Lower leg skin (tissue), 4 donors: ENCODE measurements around the gene UFSP2. TPM values are rescaled to one million over a fixed set of nuclear protein-coding genes. Genes with fewer than 3 reads are reported as not detected.
"Not testable (repeated sequence)": the region's sequence is repeated elsewhere in the genome, so short reads cannot be mapped to it uniquely, and the experiment has no call there.

ENCODE experiments used
- DNase-seq, 2 donors: peaks; one replicate each; pipeline ENCODE4 v3.0.0-alpha.2; 2019; ENCODE audit warnings: low spot score in 2 of 2
- H3K4me3 ChIP-seq: fragments of 200-600 bp; sonication (generic); 2 replicates; pipeline ENCODE4 v1.5.1; 2017; ENCODE audit warnings: mild to moderate bottlenecking, low read depth; ENCODE audit not compliant: poor library complexity, severe bottlenecking
- CTCF ChIP-seq, 3 donors: fragments of 450-650 bp; IDR thresholded peaks; one replicate each; pipeline ENCODE4 v1.5.1; 2016; ENCODE audit warnings: antibody characterized with exemption in 3 of 3, mild to moderate bottlenecking in 3 of 3, moderate library complexity in 2 of 3
- POLR2A ChIP-seq, 2 donors: fragments of 450-650 bp; IDR thresholded peaks; one replicate each; pipeline ENCODE4 v1.6.1; 2016 to 2017; ENCODE audit warnings: antibody characterized with exemption in 2 of 2, mild to moderate bottlenecking in 1 of 2, moderate library complexity in 1 of 2
- WGBS, 2 donors: methylation state at CpG; one replicate each; pipeline ENCODE4 v1.1.5; 2018; 5-methylcytosine and 5-hydroxymethylcytosine counted together
- intact Hi-C: fragments of 100-400 bp; cut with DNase I; formaldehyde crosslinking; loops from one replicate; pipeline ENCODE4 v1.15.0; 2023; ENCODE audit warnings: low total_unique reads
- total RNA-seq, 4 donors: library from RNA; depleted of rRNA; stranded (reverse); fragments of >200 nt; gene quantifications; one replicate each; pipeline ENCODE4 v1.1.0, GENCODE V29; 2016

Gene UFSP2
- total RNA-seq, 4 donors from 2014 or later: 24.6 to 53.5 (median 32.4) TPM

- intact Hi-C loops: no loop called here
- WGBS, 2 donors: 88% methylated on average over 7 of the region's 7 CpGs
- no peak for TF ChIP-seq POLR2A (IDR thresholded peaks at IDR 0.05)
- no peak for TF ChIP-seq CTCF (IDR thresholded peaks at IDR 0.05)
- DNase-seq: no peak
- no peak overlapping the region for H3K4me3 ChIP-seq
Observed at GRCh38 chr4:185374027-185374426, 51.7 kb downstream of the UFSP2 start.

- no peak overlapping the region for H3K4me3 ChIP-seq
- DNase-seq: no peak
- no peak for TF ChIP-seq CTCF (IDR thresholded peaks at IDR 0.05)
- no peak for TF ChIP-seq POLR2A (IDR thresholded peaks at IDR 0.05)
- WGBS, 2 donors: 94 to 96% methylated on average over 11 of the region's 11 CpGs
- intact Hi-C loops: no loop called here
Observed at GRCh38 chr4:185371702-185372101, 54.1 kb downstream of the UFSP2 start.

GRCh38 chr4:185370268-185370949 is 55.4 kb downstream of the UFSP2 start:
- DNase-seq: no peak
- TF ChIP-seq CTCF (IDR thresholded peaks at IDR 0.05) (no peak), POLR2A (IDR thresholded peaks at IDR 0.05) (no peak)
- intact Hi-C loops: no loop called here
- 97% methylated on average over 11 of the region's 11 CpGs for WGBS, 2 donors
- H3K4me3 ChIP-seq: no peak overlapping the region

GRCh38 chr4:185369731-185370130 is 56.0 kb downstream of the UFSP2 start:
- 79 to 83% methylated on average over 3 of the region's 3 CpGs for WGBS, 2 donors
- intact Hi-C loops: no loop called here
- no peak overlapping the region for H3K4me3 ChIP-seq
- DNase-seq: no peak
- no peak for TF ChIP-seq POLR2A (IDR thresholded peaks at IDR 0.05)
- TF ChIP-seq CTCF (IDR thresholded peaks at IDR 0.05): no peak

GRCh38 chr4:185364886-185365285 is 60.9 kb downstream of the UFSP2 start:
- DNase-seq: no peak
- intact Hi-C loops: no loop called here
- WGBS, 2 donors: 95 to 98% methylated on average over 5 of the region's 5 CpGs
- TF ChIP-seq POLR2A (IDR thresholded peaks at IDR 0.05): no peak
- no peak for TF ChIP-seq CTCF (IDR thresholded peaks at IDR 0.05)
- H3K4me3 ChIP-seq: no peak overlapping the region

GRCh38 chr4:185363251-185363650 is 62.5 kb downstream of the UFSP2 start:
- WGBS, 2 donors: 84 to 86% methylated on average over 3 of the region's 3 CpGs
- intact Hi-C loops: no loop called here
- TF ChIP-seq POLR2A (IDR thresholded peaks at IDR 0.05): no peak
- TF ChIP-seq CTCF (IDR thresholded peaks at IDR 0.05): no peak
- DNase-seq: no peak
- H3K4me3 ChIP-seq: no peak overlapping the region

GRCh38 chr4:185362570-185362969 is 63.2 kb downstream of the UFSP2 start:
- 82 to 84% methylated on average over 6 of the region's 6 CpGs for WGBS, 2 donors
- intact Hi-C loops, H3K4me3 ChIP-seq, DNase-seq: not testable (repeated sequence)
